Gastroesophageal sphincter (tissue), 4 donors: ENCODE results near the gene LRPAP1. TPM values are rescaled to one million over a fixed set of nuclear protein-coding genes. Genes with fewer than 3 reads are reported as not detected.

Source experiments
- ATAC-seq: fragments of 150-250 bp; one replicate; pipeline ENCODE4 v1.9.1; 2016; ENCODE audit warnings: mild to moderate bottlenecking, moderate library complexity
- H3K27ac ChIP-seq, 4 donors: fragments of 200-600 bp; sonication (generic) in 3 of 4; 1 replicate in 3 of 4; 2 replicates in 1 of 4; pipeline ENCODE4 v1.5.1; 2016 to 2019
- H3K27me3 ChIP-seq: fragments of 200-600 bp; sonication (generic); one replicate; pipeline ENCODE4 v1.5.1; 2019
- H3K36me3 ChIP-seq, 2 donors: fragments of 200-600 bp; sonication (generic); one replicate each; pipeline ENCODE4 v1.5.1; 2019; ENCODE audit warnings: control low read depth in 1 of 2
- H3K4me1 ChIP-seq, 3 donors: fragments of 200-600 bp; sonication (generic); 1 replicate in 2 of 3; 2 replicates in 1 of 3; pipeline ENCODE4 v1.5.1; 2016 to 2019; ENCODE audit warnings: control low read depth in 2 of 3
- H3K4me3 ChIP-seq, 2 donors: fragments of 200-600 bp; sonication (generic); one replicate each; pipeline ENCODE4 v1.5.1; 2019; ENCODE audit warnings: mild to moderate bottlenecking in 1 of 2, moderate library complexity in 1 of 2
- H3K9me3 ChIP-seq, 3 donors: fragments of 200-600 bp; sonication (generic); one replicate each; pipeline ENCODE4 v1.5.1; 2017 to 2019; ENCODE audit warnings: control low read depth in 2 of 3
- CTCF ChIP-seq, 4 experiments: fragments of 200-600 bp in 2 of 4; fragments of 450-650 bp in 2 of 4; sonication (generic) in 1 of 4; IDR thresholded peaks; one replicate each; pipeline ENCODE4 v1.5.1; 2017 to 2019; ENCODE audit warnings: antibody characterized with exemption in 4 of 4, mild to moderate bottlenecking in 2 of 4, moderate library complexity in 2 of 4
- EP300 ChIP-seq: sonication (generic); formaldehyde crosslinking; IDR thresholded peaks from one replicate; pipeline ENCODE4 v1.6.1; 2017; ENCODE audit warnings: antibody characterized with exemption, mild to moderate bottlenecking
- POLR2A ChIP-seq, 2 donors: fragments of 450-650 bp; IDR thresholded peaks; one replicate each; pipeline ENCODE4 v1.6.1; 2017; ENCODE audit warnings: antibody characterized with exemption in 2 of 2, mild to moderate bottlenecking in 2 of 2, moderate library complexity in 1 of 2
- POLR2AphosphoS5 ChIP-seq: sonication (generic); formaldehyde crosslinking; IDR thresholded peaks from one replicate; pipeline ENCODE4 v1.6.1; 2017; ENCODE audit warnings: antibody characterized with exemption
- WGBS, 2 donors: methylation state at CpG; one replicate each; pipeline ENCODE4 v1.1.5; 2018; ENCODE audit warnings: low coverage in 1 of 2; 5-methylcytosine and 5-hydroxymethylcytosine counted together
- total RNA-seq, 4 donors: library from RNA; depleted of rRNA; stranded (reverse); fragments of >200 nt; gene quantifications; one replicate each; pipeline ENCODE4 v1.1.0, GENCODE V29; 2016

Gene LRPAP1
- total RNA-seq, 4 donors from 2014 or later: 180 to 267 (median 201) TPM

- Histone ChIP-seq H3K27ac (no peak overlapping the region), H3K4me1 (no peaks in the 10 kb centered on the region), H3K4me3 (no peak overlapping the region), H3K27me3 (peaks cover 55% of the 10 kb centered on the region), H3K36me3 (peaks cover 0 to 26% of the 10 kb centered on the region in 2 donors), H3K9me3 (no peaks in the 10 kb centered on the region)
- no peak for TF ChIP-seq EP300
- TF ChIP-seq POLR2AphosphoS5: no peak
- TF ChIP-seq POLR2A (IDR thresholded peaks at IDR 0.05): no peak
- TF ChIP-seq CTCF (IDR thresholded peaks at IDR 0.05): no peak
- 28% methylated on average over 2 of the region's 14 CpGs; no CpG with 5 or more reads in 1 of the 2 donors for WGBS, 2 donors
- no peak for ATAC-seq
Observed at GRCh38 chr4:3496021-3496420, 36.2 kb downstream of the LRPAP1 start.

DNA sequence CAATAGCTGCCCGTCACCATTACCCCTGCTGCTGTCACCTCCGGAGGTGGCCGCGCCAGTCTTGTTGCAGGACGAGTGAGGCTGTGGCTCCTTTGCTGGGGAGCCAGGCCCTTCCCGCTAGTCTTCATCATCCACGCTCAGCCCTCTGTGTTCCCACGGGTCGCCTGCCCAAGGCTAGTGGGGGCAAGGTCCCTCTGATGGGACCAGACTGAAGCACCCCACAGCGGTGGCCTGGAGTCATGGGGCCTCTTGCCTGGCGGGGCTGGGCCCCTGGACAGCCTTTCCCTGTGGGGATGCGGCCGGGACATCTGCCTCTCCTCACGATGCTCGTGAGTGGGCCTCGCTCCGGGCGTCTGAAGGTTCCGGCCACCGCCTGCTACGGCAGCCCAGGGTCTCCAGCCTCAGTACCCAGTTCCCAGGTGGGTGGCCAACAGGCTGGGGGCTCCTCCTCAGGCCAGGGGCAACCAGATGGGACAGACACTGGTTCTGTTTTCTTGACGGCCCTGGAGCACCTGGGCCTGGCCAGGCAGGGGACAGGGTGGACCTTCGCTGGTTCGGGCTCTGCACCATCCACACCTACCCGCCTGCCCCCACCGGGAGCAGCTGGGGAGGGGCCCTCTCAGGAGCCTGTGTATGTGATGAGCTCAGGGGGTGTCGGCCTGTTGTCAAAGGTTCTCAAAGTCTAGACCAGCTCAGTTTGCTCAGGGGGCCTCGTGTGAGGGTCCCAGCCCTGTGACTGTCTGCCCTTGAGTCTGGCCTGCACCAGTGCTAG is 36.8 kb downstream of the LRPAP1 start:
- Histone ChIP-seq H3K36me3 (peaks cover 0 to 20% of the 10 kb centered on the region in 2 donors), H3K27ac (no peak overlapping the region), H3K27me3 (peaks cover 61% of the 10 kb centered on the region), H3K9me3 (no peaks in the 10 kb centered on the region), H3K4me3 (no peak overlapping the region), H3K4me1 (no peaks in the 10 kb centered on the region)
- 83% methylated on average over 1 of the region's 28 CpGs; no CpG with 5 or more reads in 1 of the 2 donors for WGBS, 2 donors
- ATAC-seq: no peak
- TF ChIP-seq POLR2AphosphoS5 (no peak), CTCF (IDR thresholded peaks at IDR 0.05) (no peak), EP300 (no peak), POLR2A (IDR thresholded peaks at IDR 0.05) (no peak)

DNA sequence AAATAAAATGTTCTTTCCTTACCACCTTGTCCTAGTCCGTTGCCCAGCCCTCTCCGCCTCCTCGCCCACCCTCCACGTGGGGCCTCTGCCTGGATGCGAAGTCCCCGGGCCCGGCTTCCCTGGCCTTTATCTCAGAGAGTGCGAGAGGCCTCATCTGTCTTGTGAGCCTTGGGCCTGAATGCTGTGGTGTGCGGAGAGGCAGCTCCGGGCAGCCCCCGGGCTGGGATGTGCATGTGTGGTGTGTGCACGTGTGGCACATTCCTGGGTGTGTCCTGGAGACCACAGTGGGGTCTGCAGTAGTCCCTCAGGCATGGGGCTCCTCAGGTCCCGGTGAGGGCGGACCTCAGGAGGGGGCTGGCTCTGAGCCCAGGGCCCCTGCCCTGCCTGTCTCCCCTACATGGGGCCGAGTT is 37.8 kb downstream of the LRPAP1 start:
- Histone ChIP-seq H3K4me1 (no peaks in the 10 kb centered on the region), H3K27me3 (peaks cover 65% of the 10 kb centered on the region), H3K4me3 (no peak overlapping the region), H3K27ac (no peak overlapping the region), H3K9me3 (no peaks in the 10 kb centered on the region), H3K36me3 (peaks cover 0 to 11% of the 10 kb centered on the region in 2 donors)
- 40% methylated on average over 4 of the region's 15 CpGs; no CpG with 5 or more reads in 1 of the 2 donors for WGBS, 2 donors
- no peak for TF ChIP-seq POLR2AphosphoS5
- TF ChIP-seq CTCF (IDR thresholded peaks at IDR 0.05): no peak
- no peak for TF ChIP-seq EP300
- no peak for TF ChIP-seq POLR2A (IDR thresholded peaks at IDR 0.05)
- ATAC-seq: no peak

GRCh38 chr4:3493720-3494461 is 38.3 kb downstream of the LRPAP1 start:
- Histone ChIP-seq H3K4me1 (no peaks in the 10 kb centered on the region), H3K4me3 (no peak overlapping the region), H3K9me3 (no peaks in the 10 kb centered on the region), H3K27me3 (peaks cover 71% of the 10 kb centered on the region), H3K27ac (no peak overlapping the region), H3K36me3 (peaks cover 0 to 10% of the 10 kb centered on the region in 2 donors)
- ATAC-seq: peak; percentile 16
- TF ChIP-seq POLR2A (IDR thresholded peaks at IDR 0.05): no peak
- TF ChIP-seq CTCF (IDR thresholded peaks at IDR 0.05): no peak
- no peak for TF ChIP-seq POLR2AphosphoS5
- no peak for TF ChIP-seq EP300
- WGBS, 2 donors: no CpG with 5 or more reads among the region's 20 CpGs
